ENCODE results near the gene AGMO.

Gene AGMO

DNA sequence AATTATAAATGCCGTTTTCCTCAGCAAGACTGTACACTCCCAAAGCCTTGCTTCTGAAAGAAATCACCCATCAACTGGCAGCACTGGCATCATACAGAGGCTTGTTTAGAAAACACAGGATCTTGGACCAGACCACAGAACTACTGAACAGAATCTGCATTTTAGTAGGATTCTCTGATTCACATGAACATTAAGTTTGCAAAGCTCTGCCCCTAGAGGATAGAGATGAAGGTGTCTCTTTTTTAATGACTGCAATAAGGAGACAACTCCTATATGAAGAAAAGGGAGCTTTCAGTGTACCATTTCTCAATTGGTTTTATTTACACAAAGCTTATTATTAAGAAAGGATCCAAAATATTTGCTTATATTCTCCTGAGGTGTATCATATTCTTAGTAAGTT lies 172.7 kb downstream of the AGMO start:
- DNase-seq: no peak

GRCh38 chr7:15378494-15379145 lies 183.2 kb downstream of the AGMO start:
- no peak for DNase-seq

DNA sequence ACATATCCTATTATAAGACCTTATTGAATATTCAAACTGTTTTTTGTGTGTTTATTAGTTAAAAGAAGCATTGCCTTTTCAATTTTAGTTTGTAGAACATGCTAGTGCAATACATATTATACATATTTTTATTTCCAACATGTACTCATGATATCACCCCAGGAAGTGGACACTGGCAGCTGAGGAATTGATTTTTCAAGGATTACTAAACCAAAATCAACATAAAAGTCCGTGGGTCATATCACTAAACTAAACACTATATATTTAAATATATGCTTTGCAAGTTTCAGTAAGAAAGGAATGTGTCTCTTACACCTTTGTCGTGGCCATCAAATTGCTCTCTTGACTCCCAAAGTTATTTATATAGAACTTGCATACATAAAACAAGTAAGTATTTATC lies 185.2 kb downstream of the AGMO start:
- DNase-seq: no peak

- no peak for DNase-seq
Measured at GRCh38 chr7:15370441-15370840, 191.4 kb downstream of the AGMO start.

- DNase-seq: no peak
Measured at GRCh38 chr7:15368653-15369052, 193.2 kb downstream of the AGMO start.

- DNase-seq: no peak
Measured at GRCh38 chr7:15367897-15368296, 193.9 kb downstream of the AGMO start.

DNA sequence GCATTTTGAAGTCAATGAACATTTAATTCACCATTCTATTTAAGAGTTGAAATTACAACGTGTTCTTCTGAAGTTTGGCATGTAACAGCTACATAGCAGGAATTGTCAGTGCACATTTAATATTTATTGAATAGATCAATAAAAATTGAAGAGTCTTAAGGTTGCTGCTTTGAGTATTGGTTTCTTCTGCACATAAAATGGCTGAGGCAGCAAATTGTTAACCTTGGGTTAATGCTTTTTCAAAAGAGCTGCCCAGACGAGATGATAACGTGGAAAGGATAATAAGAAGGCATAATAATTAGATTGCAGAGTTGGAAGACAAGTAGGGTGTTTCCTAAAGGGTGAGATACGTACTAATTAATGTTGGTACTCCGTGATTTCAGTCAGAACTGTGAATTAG lies 203.7 kb downstream of the AGMO start:
- DNase-seq: no peak

- DNase-seq: no peak
Measured at GRCh38 chr7:15352421-15353206, 209.2 kb downstream of the AGMO start.

- no peak for DNase-seq
Measured at GRCh38 chr7:15345216-15345615, 216.6 kb downstream of the AGMO start.

- no peak for DNase-seq
Measured at GRCh38 chr7:15341817-15342216, 220.0 kb downstream of the AGMO start.

- no peak for DNase-seq
Measured at GRCh38 chr7:15336146-15336545, 225.7 kb downstream of the AGMO start.

- DNase-seq: no peak
Measured at GRCh38 chr7:15335390-15335789, 226.4 kb downstream of the AGMO start.

GRCh38 chr7:15334536-15335263 lies 227.1 kb downstream of the AGMO start:
- no peak for DNase-seq

DNA sequence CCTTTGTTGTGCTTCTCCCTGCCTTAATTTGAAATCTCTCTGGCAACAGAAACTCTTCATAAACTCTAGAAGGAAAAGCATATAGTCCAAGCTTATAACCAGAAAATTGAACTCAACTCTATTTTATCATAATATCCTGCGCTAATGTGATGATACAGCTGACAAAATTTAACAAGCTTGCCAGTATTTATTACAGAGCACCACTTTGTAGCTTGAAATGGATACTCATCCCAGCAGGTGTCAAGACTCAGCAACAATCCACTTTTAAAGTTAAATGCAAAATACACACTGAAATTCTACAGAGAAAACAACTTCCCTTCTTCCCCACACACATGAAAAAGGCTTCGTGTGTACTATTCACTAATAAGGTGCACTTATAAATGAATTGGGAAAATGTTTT lies 228.9 kb downstream of the AGMO start:
- DNase-seq: no peak

DNA sequence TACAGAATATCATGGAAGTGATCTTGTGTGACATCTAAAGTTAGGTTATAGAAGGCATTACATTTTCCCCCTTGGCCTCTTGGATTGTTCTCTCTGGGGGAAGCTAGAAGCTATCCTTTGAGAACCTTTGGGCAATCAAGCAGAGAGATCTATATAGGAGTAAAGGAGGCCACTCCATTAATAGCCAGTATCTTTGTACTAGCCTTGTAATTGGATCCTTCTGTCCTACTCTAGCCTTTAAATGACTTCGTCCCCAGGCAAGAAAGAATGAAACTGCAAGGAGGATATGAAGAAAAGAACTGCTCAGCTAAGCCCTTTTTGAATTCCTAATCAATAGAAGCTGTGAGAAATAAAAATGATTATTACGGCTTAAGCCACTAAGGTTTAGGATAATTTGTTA lies 230.9 kb downstream of the AGMO start:
- no peak for DNase-seq

GRCh38 chr7:15327001-15327400 lies 234.8 kb downstream of the AGMO start:
- no peak for DNase-seq

- no peak for DNase-seq
Measured at GRCh38 chr7:15326044-15326644, 235.7 kb downstream of the AGMO start.

- no peak for DNase-seq
Measured at GRCh38 chr7:15323550-15323949, 238.3 kb downstream of the AGMO start.

GRCh38 chr7:15317215-15317614 lies 244.6 kb downstream of the AGMO start:
- DNase-seq: no peak

DNA sequence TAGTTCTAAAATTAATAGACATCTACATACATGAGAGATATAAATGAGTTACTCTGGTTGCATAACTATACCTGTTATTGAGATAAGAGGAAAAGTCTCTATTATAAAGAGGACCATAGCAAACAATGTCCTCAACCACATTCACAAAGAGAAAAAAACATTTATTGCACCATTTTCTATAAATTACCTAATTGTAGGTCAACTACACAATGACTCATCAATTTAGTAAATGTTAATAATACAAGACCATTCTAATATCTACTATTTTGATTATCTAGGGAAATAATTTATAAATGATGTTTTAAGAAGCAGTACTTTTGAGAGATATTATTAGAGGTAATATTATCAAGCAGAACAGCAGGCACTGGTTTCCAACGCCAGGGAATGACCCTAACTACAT lies 246.1 kb downstream of the AGMO start:
- DNase-seq: no peak

DNA sequence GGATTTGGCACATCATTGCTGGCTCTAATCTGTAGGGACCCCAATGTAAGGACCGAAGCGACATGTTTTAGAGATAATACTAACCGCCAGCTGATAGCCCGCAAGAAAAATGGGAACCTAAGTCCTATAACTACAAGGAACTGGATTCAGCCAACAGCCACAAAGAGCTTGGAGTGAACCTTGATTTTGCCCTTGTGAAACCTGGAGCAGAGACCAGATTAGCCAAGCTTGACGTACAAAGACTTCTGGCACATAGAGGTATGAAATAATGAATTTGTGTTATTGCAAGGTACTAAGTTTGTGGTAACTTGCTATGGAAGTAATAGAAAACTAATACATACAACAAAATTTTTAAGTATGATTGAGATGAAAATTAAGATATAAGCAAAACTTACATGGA lies 246.9 kb downstream of the AGMO start:
- no peak for DNase-seq

DNA sequence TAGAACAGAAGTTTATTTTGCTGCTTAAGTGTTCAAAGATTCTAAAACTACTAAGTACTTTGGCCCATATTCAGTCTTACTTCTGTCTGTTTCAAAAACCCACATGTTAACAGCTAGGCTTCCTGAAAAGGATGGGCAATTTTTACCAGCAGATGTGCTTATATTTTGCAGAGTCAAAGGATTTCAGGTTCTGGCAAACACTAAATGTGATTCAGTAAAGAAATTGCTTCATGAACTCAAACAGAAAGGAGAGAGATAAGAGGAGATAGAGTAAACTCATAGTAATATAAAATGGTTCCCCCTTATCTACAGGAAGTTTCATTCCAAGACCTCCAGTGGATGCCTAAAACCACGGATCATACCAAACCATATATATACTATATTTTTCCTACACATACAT lies 248.5 kb downstream of the AGMO start:
- DNase-seq: no peak

DNA sequence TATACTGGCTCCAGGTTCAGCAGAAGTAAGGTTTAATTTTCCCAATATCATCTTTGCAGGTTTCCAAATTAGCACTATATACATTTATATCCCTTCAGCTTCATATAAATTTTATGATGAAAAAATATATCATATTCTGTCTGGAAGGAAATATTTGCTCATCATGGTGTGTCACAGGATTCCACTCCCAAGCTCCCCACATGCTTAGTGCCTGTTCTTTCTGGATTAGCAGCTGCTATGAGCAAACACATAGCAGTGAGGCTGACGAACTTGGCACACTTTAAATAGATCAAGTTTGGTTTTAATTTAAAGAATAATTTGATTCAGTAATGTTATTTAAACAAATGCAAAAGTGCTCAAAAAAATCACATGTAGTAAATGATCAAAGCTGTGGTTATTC lies 251.9 kb downstream of the AGMO start:
- no peak for DNase-seq

- no peak for DNase-seq
Measured at GRCh38 chr7:15308821-15309220, 253.0 kb downstream of the AGMO start.

Data from activated CD4-positive, CD25-positive, alpha-beta regulatory T cell (primary cell).